SU-DHL-6 (cell line): ENCODE measurements around the gene TPSB2.
"Not testable (repeated sequence)": the region's sequence is repeated elsewhere in the genome, so short reads cannot be mapped to it uniquely, and the experiment has no call there.

Source experiments
- EZH2phosphoT487 ChIP-seq: fragments of 200-600 bp; sonication (generic), shearing (Covaris generic); conservative IDR thresholded peaks from 2 replicates; pipeline ENCODE4 v1.6.1; 2018; ENCODE audit warnings: mild to moderate bottlenecking, antibody characterized with exemption, low read length, moderate library complexity, mixed read lengths
- TF ChIP-seq, protein P1 (sequence below): fragments of 200-600 bp; sonication (generic); IDR thresholded peaks from one replicate; pipeline ENCODE4 v1.5.1; 2017; ENCODE audit warnings: antibody characterized with exemption, mild to moderate bottlenecking, low read length, moderate library complexity; ENCODE audit not compliant: insufficient read depth, poor library complexity, severe bottlenecking

DNA sequence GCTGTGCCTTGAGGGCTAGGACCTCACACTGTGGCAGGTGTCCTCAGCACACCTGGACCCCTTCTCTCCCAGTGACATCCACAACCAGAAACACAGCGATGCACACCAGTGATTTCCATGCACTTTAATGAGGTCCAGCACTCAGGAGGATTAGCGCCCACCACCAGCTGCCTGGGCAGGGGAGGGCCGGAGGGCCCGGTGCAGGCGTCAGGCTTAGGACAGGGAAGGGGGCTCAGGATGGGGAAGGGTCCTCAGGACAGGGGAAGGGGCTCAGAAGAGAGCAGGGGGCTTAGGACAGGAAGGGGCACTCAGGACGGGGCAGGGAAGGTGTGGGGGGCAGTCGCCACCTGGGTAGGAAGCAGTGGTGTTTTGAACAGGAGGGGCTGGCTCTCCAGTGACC, 1.8 kb downstream of the TPSB2 start:
- TF ChIP-seq, protein P1, sequence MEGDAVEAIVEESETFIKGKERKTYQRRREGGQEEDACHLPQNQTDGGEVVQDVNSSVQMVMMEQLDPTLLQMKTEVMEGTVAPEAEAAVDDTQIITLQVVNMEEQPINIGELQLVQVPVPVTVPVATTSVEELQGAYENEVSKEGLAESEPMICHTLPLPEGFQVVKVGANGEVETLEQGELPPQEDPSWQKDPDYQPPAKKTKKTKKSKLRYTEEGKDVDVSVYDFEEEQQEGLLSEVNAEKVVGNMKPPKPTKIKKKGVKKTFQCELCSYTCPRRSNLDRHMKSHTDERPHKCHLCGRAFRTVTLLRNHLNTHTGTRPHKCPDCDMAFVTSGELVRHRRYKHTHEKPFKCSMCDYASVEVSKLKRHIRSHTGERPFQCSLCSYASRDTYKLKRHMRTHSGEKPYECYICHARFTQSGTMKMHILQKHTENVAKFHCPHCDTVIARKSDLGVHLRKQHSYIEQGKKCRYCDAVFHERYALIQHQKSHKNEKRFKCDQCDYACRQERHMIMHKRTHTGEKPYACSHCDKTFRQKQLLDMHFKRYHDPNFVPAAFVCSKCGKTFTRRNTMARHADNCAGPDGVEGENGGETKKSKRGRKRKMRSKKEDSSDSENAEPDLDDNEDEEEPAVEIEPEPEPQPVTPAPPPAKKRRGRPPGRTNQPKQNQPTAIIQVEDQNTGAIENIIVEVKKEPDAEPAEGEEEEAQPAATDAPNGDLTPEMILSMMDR: not testable (repeated sequence)
- TF ChIP-seq EZH2phosphoT487: not testable (repeated sequence)
